A673 (cell line): Measurements from ENCODE around the gene PUM1. TPM values are rescaled to one million over a fixed set of nuclear protein-coding genes. Genes with fewer than 3 reads are reported as not detected.

Experiments used
- BruUV-seq: library from RNA; stranded (reverse); fragments of 400-500 nt; replicated peaks from 2 replicates; lab custom pipeline; 2021; lab: Mats Ljungman, UMichigan
- CTCF ChIA-PET: fragments of 300-600 bp; sonication (Branson Sonifier 250); formaldehyde crosslinking; loops from one replicate; lab custom pipeline; 2022; ENCODE audit warnings: antibody characterized with exemption; lab: Charles Lee
- POLR2A ChIA-PET: fragments of 300-600 bp; sonication (Branson Sonifier 250); formaldehyde crosslinking; loops from one replicate; lab custom pipeline; 2022; ENCODE audit warnings: antibody characterized with exemption; ENCODE audit not compliant: low non-redundant PET; lab: Charles Lee
- DNase-seq: peaks from one replicate; pipeline ENCODE4 v3.0.0-alpha.2; 2015; ENCODE audit warnings: low spot score
- H3K27ac ChIP-seq: fragments of 200-600 bp; sonication (generic); 2 replicates; pipeline ENCODE4 v1.5.1; 2016; ENCODE audit warnings: mixed run types, low read depth, mild to moderate bottlenecking, mixed read lengths, antibody characterized with exemption, low read length; ENCODE audit not compliant: poor library complexity, severe bottlenecking
- H3K27me3 ChIP-seq: fragments of 200-600 bp; sonication (generic); replicated peaks from 2 replicates; pipeline ENCODE4 v1.6.1; 2017; ENCODE audit warnings: mixed run types, low read depth, mild to moderate bottlenecking, mixed read lengths, antibody characterized with exemption, low read length; ENCODE audit not compliant: insufficient read depth, poor library complexity
- H3K36me3 ChIP-seq: fragments of 200-600 bp; sonication (generic); 2 replicates; pipeline ENCODE4 v1.6.1; 2016; ENCODE audit warnings: mixed run types, mild to moderate bottlenecking, mixed read lengths, antibody characterized with exemption, low read length; ENCODE audit not compliant: insufficient read depth, poor library complexity, severe bottlenecking
- H3K4me1 ChIP-seq: fragments of 200-600 bp; sonication (generic); 2 replicates; pipeline ENCODE4 v1.6.1; 2017; ENCODE audit warnings: mixed run types, mild to moderate bottlenecking, mixed read lengths, antibody characterized with exemption, low read length; ENCODE audit not compliant: insufficient read depth, poor library complexity, severe bottlenecking
- H3K4me3 ChIP-seq: fragments of 200-600 bp; sonication (generic); 2 replicates; pipeline ENCODE4 v1.5.1; 2016; ENCODE audit warnings: low read depth, mixed run types, mild to moderate bottlenecking, mixed read lengths, low read length; ENCODE audit not compliant: poor library complexity, severe bottlenecking
- H3K9me3 ChIP-seq: fragments of 200-600 bp; sonication (generic); 2 replicates; pipeline ENCODE4 v1.6.1; 2016; ENCODE audit warnings: mixed run types, low read depth, mild to moderate bottlenecking, mixed read lengths, antibody characterized with exemption, low read length; ENCODE audit not compliant: poor library complexity, severe bottlenecking
- CTCF ChIP-seq: fragments of 300-800, 200-600 bp; sonication (generic); conservative IDR thresholded peaks from 2 replicates; pipeline ENCODE4 v1.5.1; 2017; ENCODE audit warnings: low read depth, mild to moderate bottlenecking, antibody characterized with exemption, low read length, moderate library complexity, mixed read lengths
- EZH2 ChIP-seq: fragments of 200-600 bp; sonication (generic); IDR thresholded peaks from 2 replicates; pipeline ENCODE4 v1.6.1; 2017; ENCODE audit warnings: borderline replicate concordance, low read depth, mild to moderate bottlenecking, mixed read lengths, antibody characterized with exemption, low read length; ENCODE audit not compliant: poor library complexity, severe bottlenecking
- intact Hi-C: fragments of 100-400 bp; cut with micrococcal nuclease; formaldehyde crosslinking; loops from one replicate; pipeline ENCODE4 v1.10.0; 2022; ENCODE audit not compliant: unreplicated experiment
- total RNA-seq: library from RNA; stranded (reverse); gene quantifications from 2 replicates; pipeline ENCODE4 v1.2.3, GENCODE V29; 2021

Gene PUM1
- total RNA-seq, 1 experiment from 2014 or later: 138 TPM

GRCh38 chr1:31005617-31006166 lies 59.8 kb downstream of the PUM1 start:
- DNase-seq: no peak
- intact Hi-C loops: no loop called here
- Histone ChIP-seq H3K36me3 (peaks cover 46% of the 10 kb centered on the region), H3K9me3 (no peaks in the 10 kb centered on the region), H3K27me3 (no peaks in the 10 kb centered on the region), H3K4me3 (no peak overlapping the region), H3K27ac (no peak overlapping the region), H3K4me1 (peaks cover 14% of the 10 kb centered on the region)
- CTCF ChIA-PET: no interaction called here
- no TSS peak for BruUV-seq
- POLR2A ChIA-PET: no interaction called here
- no peak for TF ChIP-seq CTCF
- no peak for TF ChIP-seq EZH2

- TSS peak; percentile 3 for BruUV-seq
- no peak for TF ChIP-seq CTCF
- TF ChIP-seq EZH2: no peak
- no peak for DNase-seq
- Histone ChIP-seq H3K36me3 (peaks cover 46% of the 10 kb centered on the region), H3K4me1 (peaks cover 14% of the 10 kb centered on the region), H3K27ac (no peak overlapping the region), H3K27me3 (no peaks in the 10 kb centered on the region), H3K9me3 (no peaks in the 10 kb centered on the region), H3K4me3 (no peak overlapping the region)
- intact Hi-C loops: no loop called here
- POLR2A ChIA-PET: no interaction called here
- CTCF ChIA-PET: no interaction called here
Observed at GRCh38 chr1:31005198-31005597, 60.3 kb downstream of the PUM1 start.

- H3K4me1 ChIP-seq: peaks cover 14% of the 10 kb centered on the region
- H3K27ac ChIP-seq: no peak overlapping the region
- peaks cover 46% of the 10 kb centered on the region for H3K36me3 ChIP-seq
- no peak overlapping the region for H3K4me3 ChIP-seq
- BruUV-seq: no TSS peak
- no peaks in the 10 kb centered on the region for H3K27me3 ChIP-seq
- no peak for DNase-seq
- CTCF ChIA-PET: no interaction called here
- intact Hi-C loops: no loop called here
- H3K9me3 ChIP-seq: no peaks in the 10 kb centered on the region
- POLR2A ChIA-PET: no interaction called here
- TF ChIP-seq CTCF (no peak), EZH2 (no peak)
Observed at GRCh38 chr1:31004231-31004621, 61.3 kb downstream of the PUM1 start.
